ENCODE results near the gene AQP1. TPM values are rescaled to one million over a fixed set of nuclear protein-coding genes. Genes with fewer than 3 reads are reported as not detected.

Gene AQP1
- total and polyA plus RNA-seq, 2 donors (not counting 1 experiment from before 2014, with no cell fraction given): not detected

DNA sequence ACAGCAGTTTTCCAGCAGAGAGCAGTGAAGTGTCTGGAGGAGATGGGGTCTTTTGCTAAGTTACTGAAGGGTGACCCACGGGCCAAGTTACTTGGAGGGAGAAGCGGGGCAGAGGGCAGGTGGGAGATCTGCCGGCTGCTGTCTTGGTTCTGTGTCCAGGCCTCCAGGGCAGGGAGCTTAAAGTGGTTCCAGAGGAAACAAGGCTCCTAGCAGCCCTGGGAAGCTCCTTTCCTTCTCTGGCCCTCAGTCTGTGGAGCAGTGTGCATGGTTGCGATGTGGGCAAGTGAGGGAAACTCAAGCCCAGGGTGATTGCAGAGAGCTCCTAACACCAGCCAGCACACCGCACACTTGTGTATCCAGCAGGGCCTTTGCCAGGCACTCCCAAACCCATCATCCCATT is 58.4 kb downstream of the AQP1 start:
- intact Hi-C loops (cut with micrococcal nuclease): no loop called here
- WGBS (ENCODE audit: insufficient coverage): 90% methylated on average over 5 of the region's 5 CpGs
- DNase-seq: peak; percentile 2

GRCh38 chr7:30970594-30971094 is 59.0 kb downstream of the AQP1 start:
- peaks cover 0 to 5% (median 0%) of the 10 kb centered on the region in 4 experiments for H3K27me3 ChIP-seq (replicated peaks in 1 of 4; ENCODE audit: control extremely low read depth in 1 of 4, control insufficient read depth in 3 of 4, insufficient read depth in 4 of 4, low read length in 3 of 4)
- Mint-ChIP-seq H3K9me3 (ENCODE audit: insufficient read depth) (no peaks in the 10 kb centered on the region), H3K4me3 (no peak overlapping the region), H3K4me1 (peaks cover 29% of the 10 kb centered on the region), H3K27ac (no peak overlapping the region), H3K27me3 (peaks cover 12% of the 10 kb centered on the region)
- ATAC-seq (ENCODE audit: low read depth): no peak
- no peaks in the 10 kb centered on the region for H3K36me3 ChIP-seq (replicated peaks in 1 of 2; ENCODE audit: control extremely low read depth in 1 of 2, control insufficient read depth in 1 of 2, extremely low read depth in 1 of 2, insufficient read depth in 2 of 2, low read length in 1 of 2)
- H3K79me2 ChIP-seq (ENCODE audit: control insufficient read depth, insufficient read depth, low read length): no peaks in the 10 kb centered on the region
- TF ChIP-seq EZH2 (IDR thresholded peaks at IDR 0.05; ENCODE audit: borderline replicate concordance, insufficient read depth, low read depth, low read length, poor library complexity, severe bottlenecking): no peak
- TF ChIP-seq, protein P1, sequence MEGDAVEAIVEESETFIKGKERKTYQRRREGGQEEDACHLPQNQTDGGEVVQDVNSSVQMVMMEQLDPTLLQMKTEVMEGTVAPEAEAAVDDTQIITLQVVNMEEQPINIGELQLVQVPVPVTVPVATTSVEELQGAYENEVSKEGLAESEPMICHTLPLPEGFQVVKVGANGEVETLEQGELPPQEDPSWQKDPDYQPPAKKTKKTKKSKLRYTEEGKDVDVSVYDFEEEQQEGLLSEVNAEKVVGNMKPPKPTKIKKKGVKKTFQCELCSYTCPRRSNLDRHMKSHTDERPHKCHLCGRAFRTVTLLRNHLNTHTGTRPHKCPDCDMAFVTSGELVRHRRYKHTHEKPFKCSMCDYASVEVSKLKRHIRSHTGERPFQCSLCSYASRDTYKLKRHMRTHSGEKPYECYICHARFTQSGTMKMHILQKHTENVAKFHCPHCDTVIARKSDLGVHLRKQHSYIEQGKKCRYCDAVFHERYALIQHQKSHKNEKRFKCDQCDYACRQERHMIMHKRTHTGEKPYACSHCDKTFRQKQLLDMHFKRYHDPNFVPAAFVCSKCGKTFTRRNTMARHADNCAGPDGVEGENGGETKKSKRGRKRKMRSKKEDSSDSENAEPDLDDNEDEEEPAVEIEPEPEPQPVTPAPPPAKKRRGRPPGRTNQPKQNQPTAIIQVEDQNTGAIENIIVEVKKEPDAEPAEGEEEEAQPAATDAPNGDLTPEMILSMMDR (IDR thresholded peaks at IDR 0.05): no peak
- H3K9ac ChIP-seq (ENCODE audit: low read length): no peak overlapping the region
- H3K27ac ChIP-seq (ENCODE audit: low read length in 2 of 2): no peak overlapping the region
- 41% methylated on average over 2 of the region's 6 CpGs for WGBS (ENCODE audit: insufficient coverage)
- H3K4me3 ChIP-seq (ENCODE audit: control extremely low read depth in 1 of 5, extremely low read depth in 1 of 5, insufficient read depth in 1 of 5, low read depth in 2 of 5, low read length in 4 of 5): no peak overlapping the region
- peaks cover 4 to 19% of the 10 kb centered on the region in 2 donors for H3K4me1 ChIP-seq (ENCODE audit: control insufficient read depth in 2 of 2, insufficient read depth in 2 of 2, low read length in 2 of 2)
- H2AFZ ChIP-seq (ENCODE audit: insufficient read depth, low read depth, low read length, poor library complexity, severe bottlenecking): no peak overlapping the region
- peaks cover 0 to 6% (median 0%) of the 10 kb centered on the region in 3 donors for H3K9me3 ChIP-seq (ENCODE audit: control extremely low read depth in 1 of 3, control insufficient read depth in 2 of 3, insufficient read depth in 1 of 3, low read length in 2 of 3)
- DNase-seq: no peak
- H3K4me2 ChIP-seq (replicated peaks; ENCODE audit: low read depth, low read length, poor library complexity, severe bottlenecking): no peak overlapping the region
- CTCF ChIA-PET: interaction anchor here (1.0 to 1.2 kb wide), 2 partner anchors 13 to 15 kb away, joined by 3 to 6 read pairs; no protein-coding TSS in a partner anchor
- no peaks in the 10 kb centered on the region for H4K20me1 ChIP-seq (ENCODE audit: control insufficient read depth, insufficient read depth, low read length, poor library complexity, severe bottlenecking)
- intact Hi-C loops (cut with micrococcal nuclease): no loop called here
- POLR2A ChIA-PET: no interaction called here

More for the DNA sequence above, 58.4 kb downstream of the AQP1 start:
- Mint-ChIP-seq H3K9me3 (ENCODE audit: insufficient read depth) (no peaks in the 10 kb centered on the region), H3K27ac (no peak overlapping the region), H3K4me1 (peaks cover 27% of the 10 kb centered on the region), H3K27me3 (peaks cover 12% of the 10 kb centered on the region), H3K4me3 (no peak overlapping the region)
- Histone ChIP-seq H3K9me3 (ENCODE audit: control extremely low read depth in 1 of 3, control insufficient read depth in 2 of 3, insufficient read depth in 1 of 3, low read length in 2 of 3) (peaks cover 0 to 2% (median 0%) of the 10 kb centered on the region in 3 donors), H3K4me2 (replicated peaks; ENCODE audit: low read depth, low read length, poor library complexity, severe bottlenecking) (no peak overlapping the region), H4K20me1 (ENCODE audit: control insufficient read depth, insufficient read depth, low read length, poor library complexity, severe bottlenecking) (no peaks in the 10 kb centered on the region), H2AFZ (ENCODE audit: insufficient read depth, low read depth, low read length, poor library complexity, severe bottlenecking) (no peak overlapping the region), H3K4me1 (ENCODE audit: control insufficient read depth in 2 of 2, insufficient read depth in 2 of 2, low read length in 2 of 2) (peaks cover 4 to 19% of the 10 kb centered on the region in 2 donors), H3K27ac (ENCODE audit: low read length in 2 of 2) (no peak overlapping the region), H3K27me3 (replicated peaks in 1 of 4; ENCODE audit: control extremely low read depth in 1 of 4, control insufficient read depth in 3 of 4, insufficient read depth in 4 of 4, low read length in 3 of 4) (peaks cover 0 to 3% (median 0%) of the 10 kb centered on the region in 4 experiments), H3K4me3 (ENCODE audit: control extremely low read depth in 1 of 5, extremely low read depth in 1 of 5, insufficient read depth in 1 of 5, low read depth in 2 of 5, low read length in 4 of 5) (no peak overlapping the region), H3K36me3 (replicated peaks in 1 of 2; ENCODE audit: control extremely low read depth in 1 of 2, control insufficient read depth in 1 of 2, extremely low read depth in 1 of 2, insufficient read depth in 2 of 2, low read length in 1 of 2) (no peaks in the 10 kb centered on the region), H3K79me2 (ENCODE audit: control insufficient read depth, insufficient read depth, low read length) (no peaks in the 10 kb centered on the region), H3K9ac (ENCODE audit: low read length) (no peak overlapping the region)
- ATAC-seq (ENCODE audit: low read depth): no peak
- ChIA-PET POLR2A (no interaction called here), CTCF (no interaction called here)
- TF ChIP-seq, protein P1 (IDR thresholded peaks at IDR 0.05): no peak
- TF ChIP-seq EZH2 (IDR thresholded peaks at IDR 0.05; ENCODE audit: borderline replicate concordance, insufficient read depth, low read depth, low read length, poor library complexity, severe bottlenecking): no peak
